ENCODE results near the gene TSPAN18.

TSPAN18 gene

GRCh38 chr11:44835296-44835695, 108.5 kb downstream of the TSPAN18 start:
- DNase-seq (ENCODE audit: low spot score in 2 of 2) (no peak), ATAC-seq (no peak)
- H3K36me3 Mint-ChIP-seq, result no peaks in the 10 kb centered on the region
- no peak overlapping the region for H3K4me3 Mint-ChIP-seq
- H3K27ac Mint-ChIP-seq, result no peak overlapping the region
- peaks cover 22% of the 10 kb centered on the region for H3K4me1 Mint-ChIP-seq
- H3K9me3 Mint-ChIP-seq, result no peaks in the 10 kb centered on the region

- no peak for ATAC-seq
- Mint-ChIP-seq H3K4me1 (peaks cover 22% of the 10 kb centered on the region), H3K9me3 (no peaks in the 10 kb centered on the region), H3K36me3 (no peaks in the 10 kb centered on the region), H3K27ac (no peak overlapping the region), H3K4me3 (no peak overlapping the region)
- no peak for DNase-seq (ENCODE audit: low spot score in 2 of 2)
Measured at GRCh38 chr11:44835938-44836337, 109.2 kb downstream of the TSPAN18 start.

GRCh38 chr11:44837661-44838060, 110.9 kb downstream of the TSPAN18 start:
- DNase-seq (ENCODE audit: low spot score in 2 of 2) (no peak), ATAC-seq (no peak)
- Mint-ChIP-seq H3K36me3 (no peaks in the 10 kb centered on the region), H3K4me3 (no peak overlapping the region), H3K9me3 (peaks cover 4% of the 10 kb centered on the region), H3K4me1 (peaks cover 9% of the 10 kb centered on the region), H3K27ac (no peak overlapping the region)

- Mint-ChIP-seq H3K27ac (no peak overlapping the region), H3K36me3 (no peaks in the 10 kb centered on the region), H3K4me3 (no peak overlapping the region), H3K9me3 (peaks cover 11% of the 10 kb centered on the region), H3K4me1 (peaks cover 2% of the 10 kb centered on the region)
- DNase-seq (ENCODE audit: low spot score in 2 of 2) (no peak), ATAC-seq (no peak)
Measured at GRCh38 chr11:44839458-44840084, 112.8 kb downstream of the TSPAN18 start.

- H3K27ac Mint-ChIP-seq, result no peak overlapping the region
- H3K4me3 Mint-ChIP-seq, result no peak overlapping the region
- ATAC-seq (no peak), DNase-seq (ENCODE audit: low spot score in 2 of 2) (no peak)
- H3K9me3 Mint-ChIP-seq, result peaks cover 11% of the 10 kb centered on the region
- no peaks in the 10 kb centered on the region for H3K4me1 Mint-ChIP-seq
- no peaks in the 10 kb centered on the region for H3K36me3 Mint-ChIP-seq
Measured at GRCh38 chr11:44840085-44840478, 113.3 kb downstream of the TSPAN18 start.

GRCh38 chr11:44840521-44841251, 113.9 kb downstream of the TSPAN18 start:
- Mint-ChIP-seq H3K36me3 (no peaks in the 10 kb centered on the region), H3K9me3 (peaks cover 11% of the 10 kb centered on the region), H3K4me3 (no peak overlapping the region), H3K27ac (no peak overlapping the region), H3K4me1 (no peaks in the 10 kb centered on the region)
- ATAC-seq (no peak), DNase-seq (ENCODE audit: low spot score in 2 of 2) (no peak)

- Mint-ChIP-seq H3K9me3 (peaks cover 15% of the 10 kb centered on the region), H3K27ac (no peak overlapping the region), H3K36me3 (no peaks in the 10 kb centered on the region), H3K4me1 (no peaks in the 10 kb centered on the region), H3K4me3 (no peak overlapping the region)
- no peak for DNase-seq (ENCODE audit: low spot score in 2 of 2)
- no peak for ATAC-seq
Measured at GRCh38 chr11:44842220-44842619, 115.5 kb downstream of the TSPAN18 start.

GRCh38 chr11:44846852-44847251, 120.1 kb downstream of the TSPAN18 start:
- DNase-seq (ENCODE audit: low spot score in 2 of 2), result no peak
- Mint-ChIP-seq H3K4me3 (no peak overlapping the region), H3K4me1 (peaks cover 5% of the 10 kb centered on the region), H3K9me3 (peaks cover 11% of the 10 kb centered on the region), H3K36me3 (no peaks in the 10 kb centered on the region), H3K27ac (no peak overlapping the region)
- no peak for ATAC-seq

GRCh38 chr11:44847316-44847715, 120.6 kb downstream of the TSPAN18 start:
- Mint-ChIP-seq H3K9me3 (peaks cover 11% of the 10 kb centered on the region), H3K4me3 (no peak overlapping the region), H3K36me3 (no peaks in the 10 kb centered on the region), H3K4me1 (peaks cover 6% of the 10 kb centered on the region), H3K27ac (no peak overlapping the region)
- DNase-seq (ENCODE audit: low spot score in 2 of 2) (no peak), ATAC-seq (no peak)

GRCh38 chr11:44848203-44848962, 121.6 kb downstream of the TSPAN18 start:
- Mint-ChIP-seq H3K9me3 (peaks cover 6% of the 10 kb centered on the region), H3K27ac (no peak overlapping the region), H3K4me3 (no peak overlapping the region), H3K4me1 (peaks cover 6% of the 10 kb centered on the region), H3K36me3 (no peaks in the 10 kb centered on the region)
- DNase-seq (ENCODE audit: low spot score in 2 of 2), result no peak
- ATAC-seq, result no peak

- Mint-ChIP-seq H3K27ac (no peak overlapping the region), H3K4me3 (no peak overlapping the region), H3K36me3 (no peaks in the 10 kb centered on the region), H3K4me1 (peaks cover 6% of the 10 kb centered on the region), H3K9me3 (peaks cover 4% of the 10 kb centered on the region)
- DNase-seq (ENCODE audit: low spot score in 2 of 2) (no peak), ATAC-seq (no peak)
Measured at GRCh38 chr11:44848963-44849350, 122.2 kb downstream of the TSPAN18 start.

GRCh38 chr11:44849424-44849823, 122.7 kb downstream of the TSPAN18 start:
- no peak for ATAC-seq
- no peak overlapping the region for H3K4me3 Mint-ChIP-seq
- no peak for DNase-seq (ENCODE audit: low spot score in 2 of 2)

GRCh38 chr11:44849922-44850321, 123.2 kb downstream of the TSPAN18 start:
- no peak overlapping the region for H3K27ac Mint-ChIP-seq
- peaks cover 12% of the 10 kb centered on the region for H3K4me1 Mint-ChIP-seq
- no peak overlapping the region for H3K4me3 Mint-ChIP-seq
- no peaks in the 10 kb centered on the region for H3K36me3 Mint-ChIP-seq
- ATAC-seq (no peak), DNase-seq (ENCODE audit: low spot score in 2 of 2) (no peak)
- peaks cover 4% of the 10 kb centered on the region for H3K9me3 Mint-ChIP-seq

More at GRCh38 chr11:44849424-44849823, 122.7 kb downstream of the TSPAN18 start:
- H3K27ac Mint-ChIP-seq, result no peak overlapping the region
- H3K9me3 Mint-ChIP-seq, result peaks cover 4% of the 10 kb centered on the region
- H3K4me1 Mint-ChIP-seq, result peaks cover 9% of the 10 kb centered on the region
- no peaks in the 10 kb centered on the region for H3K36me3 Mint-ChIP-seq

GRCh38 chr11:44851496-44851895, 124.7 kb downstream of the TSPAN18 start:
- Mint-ChIP-seq H3K4me3 (no peak overlapping the region), H3K9me3 (peaks cover 4% of the 10 kb centered on the region), H3K4me1 (peaks cover 24% of the 10 kb centered on the region), H3K36me3 (no peaks in the 10 kb centered on the region), H3K27ac (no peak overlapping the region)
- no peak for ATAC-seq
- no peak for DNase-seq (ENCODE audit: low spot score in 2 of 2)

GRCh38 chr11:44852159-44852747, 125.5 kb downstream of the TSPAN18 start:
- H3K9me3 Mint-ChIP-seq, result no peaks in the 10 kb centered on the region
- H3K27ac Mint-ChIP-seq, result no peak overlapping the region
- ATAC-seq, result no peak
- no peak overlapping the region for H3K4me3 Mint-ChIP-seq
- no peaks in the 10 kb centered on the region for H3K36me3 Mint-ChIP-seq
- DNase-seq (ENCODE audit: low spot score in 2 of 2), result no peak
- H3K4me1 Mint-ChIP-seq, result peaks cover 32% of the 10 kb centered on the region
